CD14-positive monocyte (primary cell): ENCODE data around the gene SMPD3. TPM values are rescaled to one million over a fixed set of nuclear protein-coding genes. Genes with fewer than 3 reads are reported as not detected.

ENCODE experiments used
- DNase-seq, 3 donors: peaks; one replicate each; pipeline ENCODE4 v3.0.0-alpha.2; 2011 to 2022
- H2AFZ ChIP-seq: 2 replicates; pipeline ENCODE4 v1.6.0; 2012; ENCODE audit warnings: mild to moderate bottlenecking, low read depth, low read length, inconsistent platforms; ENCODE audit not compliant: insufficient read depth, poor library complexity, severe bottlenecking
- H3K27ac ChIP-seq, 2 donors: 1 replicate in 1 of 2; 2 replicates in 1 of 2; pipeline ENCODE4 v1.5.1; 2012 to 2013; ENCODE audit warnings: low read length in 2 of 2, control low read depth in 1 of 2, inconsistent platforms in 1 of 2, low read depth in 1 of 2, mild to moderate bottlenecking in 1 of 2
- H3K27me3 ChIP-seq, 2 donors: one replicate each; pipeline versions ENCODE4 v1.6.0 to v1.6.1; 2011 to 2013; ENCODE audit warnings: low read length in 2 of 2; ENCODE audit not compliant: control insufficient read depth in 2 of 2, insufficient read depth in 2 of 2
- H3K36me3 ChIP-seq, 2 donors: replicated peaks in 1 of 2; 1 replicate in 1 of 2; 2 replicates in 1 of 2; pipeline versions ENCODE4 v1.5.1 to v1.6.1; 2012 to 2013; ENCODE audit warnings: low read length in 2 of 2, control low read depth in 1 of 2, inconsistent platforms in 1 of 2, mild to moderate bottlenecking in 1 of 2; ENCODE audit not compliant: insufficient read depth in 2 of 2, control insufficient read depth in 1 of 2
- H3K4me1 ChIP-seq, 2 donors: 1 replicate in 1 of 2; 2 replicates in 1 of 2; pipeline versions ENCODE4 v1.5.1 to v1.6.1; 2012 to 2013; ENCODE audit warnings: low read length in 2 of 2, control low read depth in 1 of 2, inconsistent platforms in 1 of 2, mild to moderate bottlenecking in 1 of 2, moderate library complexity in 1 of 2; ENCODE audit not compliant: insufficient read depth in 2 of 2, control insufficient read depth in 1 of 2
- H3K4me2 ChIP-seq: replicated peaks from 2 replicates; pipeline ENCODE3; 2012; ENCODE audit warnings: low read length, moderate library complexity, mild to moderate bottlenecking; ENCODE audit not compliant: poor library complexity, severe bottlenecking; ENCODE audit errors: extremely low read depth
- H3K4me3 ChIP-seq, 3 experiments: fragments of 200-600 bp in 1 of 3; sonication (generic) in 1 of 3; replicated peaks in 1 of 3; 1 replicate in 2 of 3; 2 replicates in 1 of 3; pipeline ENCODE4 v1.5.1; 2011 to 2013; ENCODE audit warnings: low read length in 3 of 3, mild to moderate bottlenecking in 3 of 3, control low read depth in 2 of 3, low read depth in 2 of 3, inconsistent platforms in 1 of 3, moderate library complexity in 1 of 3
- H3K79me2 ChIP-seq: 2 replicates; pipeline ENCODE4 v1.6.0; 2012; ENCODE audit warnings: mild to moderate bottlenecking, control low read depth, inconsistent platforms, low read length, moderate library complexity; ENCODE audit not compliant: insufficient read depth
- H3K9ac ChIP-seq: 2 replicates; pipeline ENCODE4 v1.6.0; 2017; ENCODE audit warnings: low read length, mild to moderate bottlenecking; ENCODE audit not compliant: insufficient read depth, poor library complexity, severe bottlenecking
- H3K9me3 ChIP-seq, 2 donors: replicated peaks in 1 of 2; 1 replicate in 1 of 2; 2 replicates in 1 of 2; pipeline versions ENCODE4 v1.5.1 to v1.6.1; 2012 to 2013; ENCODE audit warnings: low read length in 2 of 2, control low read depth in 1 of 2; ENCODE audit not compliant: control insufficient read depth in 1 of 2, insufficient read depth in 1 of 2
- H4K20me1 ChIP-seq: 2 replicates; pipeline ENCODE4 v1.6.0; 2012; ENCODE audit warnings: mild to moderate bottlenecking, low read length, control low read depth, moderate library complexity; ENCODE audit not compliant: insufficient read depth
- H3K27ac Mint-ChIP-seq, 7 donors: one replicate each; pipeline ENCODE4 v1.8.0; 2020; ENCODE audit warnings: mild to moderate bottlenecking in 7 of 7, mixed read lengths in 7 of 7, moderate library complexity in 6 of 7, inconsistent platforms in 2 of 7
- H3K27me3 Mint-ChIP-seq, 3 donors: one replicate each; pipeline ENCODE4 v1.8.0; 2021 to 2022; ENCODE audit warnings: low read depth in 3 of 3, mild to moderate bottlenecking in 3 of 3, mixed read lengths in 3 of 3, moderate library complexity in 3 of 3, inconsistent platforms in 1 of 3
- H3K36me3 Mint-ChIP-seq, 2 donors: one replicate each; pipeline ENCODE4 v1.8.0; 2020; ENCODE audit warnings: mixed read lengths in 2 of 2, inconsistent platforms in 1 of 2, mild to moderate bottlenecking in 1 of 2
- H3K4me1 Mint-ChIP-seq: one replicate; pipeline ENCODE4 v1.8.0; 2020; ENCODE audit warnings: mild to moderate bottlenecking, mixed read lengths
- H3K4me3 Mint-ChIP-seq, 2 donors: one replicate each; pipeline ENCODE4 v1.8.0; 2020; ENCODE audit warnings: mild to moderate bottlenecking in 2 of 2, mixed read lengths in 2 of 2, moderate library complexity in 1 of 2
- H3K9me3 Mint-ChIP-seq, 7 donors: one replicate each; pipeline ENCODE4 v1.8.0; 2020 to 2022; ENCODE audit warnings: mixed read lengths in 7 of 7, mild to moderate bottlenecking in 6 of 7, moderate library complexity in 6 of 7, inconsistent platforms in 2 of 7
- CTCF ChIP-seq: fragments of 200-600 bp; IDR thresholded peaks from one replicate; pipeline ENCODE4 v1.8.0; 2022; ENCODE audit warnings: antibody characterized with exemption, mild to moderate bottlenecking
- WGBS: methylation state at CpG from one replicate; pipeline ENCODE4 v1.1.5; 2013; ENCODE audit warnings: missing lambda C conversion rate; ENCODE audit not compliant: insufficient coverage; 5-methylcytosine and 5-hydroxymethylcytosine counted together
- intact Hi-C, 2 donors: fragments of 100-400 bp; cut with micrococcal nuclease; formaldehyde crosslinking; loops; one replicate each; pipeline versions ENCODE4 v1.15.0 to v1.15.1; 2023
- polyA plus RNA-seq, 3 donors: library from polyadenylated mRNA; depleted of rRNA in 1 of 3; unstranded in 2 of 3; stranded (reverse) in 1 of 3; fragments of 300-500 nt in 2 of 3; fragments of >200 nt in 1 of 3; fragmentation: Illumina TruSeq in 2 of 3; gene quantifications; 1 replicate in 2 of 3; 2 replicates in 1 of 3; pipeline ENCODE4 v1.2.3, GENCODE V29; 2012 to 2021

The SMPD3 gene
- polyA plus RNA-seq, 3 donors: 0.40 to 1.1 (median 0.51) TPM

GRCh38 chr16:68385371-68385770 lies 62.9 kb downstream of the SMPD3 start:
- no peak overlapping the region for H3K4me3 ChIP-seq
- H3K27ac ChIP-seq: no peak overlapping the region
- Mint-ChIP-seq H3K36me3 (no peaks in the 10 kb centered on the region), H3K27me3 (peaks cover 2 to 3% (median 2%) of the 10 kb centered on the region in 3 donors), H3K9me3 (peaks cover 0 to 4% (median 0%) of the 10 kb centered on the region in 7 donors), H3K27ac (peak overlapping the region in 1 of 7 donors; percentile 15), H3K4me1 (peaks cover 21% of the 10 kb centered on the region), H3K4me3 (no peak overlapping the region)
- TF ChIP-seq CTCF: no peak
- H3K4me1 ChIP-seq: peaks cover 9 to 11% of the 10 kb centered on the region in 2 donors
- no peak overlapping the region for H3K4me2 ChIP-seq
- no peaks in the 10 kb centered on the region for H3K36me3 ChIP-seq
- H3K79me2 ChIP-seq: no peaks in the 10 kb centered on the region
- H3K9ac ChIP-seq: no peak overlapping the region
- WGBS: 33% methylated on average over 6 of the region's 6 CpGs
- H4K20me1 ChIP-seq: no peaks in the 10 kb centered on the region
- intact Hi-C loops: no loop called here
- H3K9me3 ChIP-seq: no peaks in the 10 kb centered on the region
- no peaks in the 10 kb centered on the region for H3K27me3 ChIP-seq
- H2AFZ ChIP-seq: no peak overlapping the region
- no peak for DNase-seq

- Mint-ChIP-seq H3K27me3 (peaks cover 2 to 3% (median 3%) of the 10 kb centered on the region in 3 donors), H3K4me3 (no peak overlapping the region), H3K36me3 (no peaks in the 10 kb centered on the region), H3K9me3 (peaks cover 0 to 4% (median 0%) of the 10 kb centered on the region in 7 donors), H3K4me1 (peaks cover 21% of the 10 kb centered on the region), H3K27ac (no peak overlapping the region)
- H3K27ac ChIP-seq: no peak overlapping the region
- H4K20me1 ChIP-seq: no peaks in the 10 kb centered on the region
- H3K9ac ChIP-seq: no peak overlapping the region
- no peak for DNase-seq
- WGBS: 47% methylated on average over 2 of the region's 7 CpGs
- TF ChIP-seq CTCF: no peak
- intact Hi-C loops: no loop called here
- no peak overlapping the region for H2AFZ ChIP-seq
- H3K79me2 ChIP-seq: no peaks in the 10 kb centered on the region
- H3K4me3 ChIP-seq: no peak overlapping the region
- H3K4me2 ChIP-seq: no peak overlapping the region
- no peaks in the 10 kb centered on the region for H3K36me3 ChIP-seq
- H3K9me3 ChIP-seq: no peaks in the 10 kb centered on the region
- peaks cover 9 to 11% of the 10 kb centered on the region in 2 donors for H3K4me1 ChIP-seq
- H3K27me3 ChIP-seq: no peaks in the 10 kb centered on the region
These were observed 63.8 kb downstream of the SMPD3 start for GRCh38 chr16:68384288-68385161.
